Sigmoid colon (tissue), 4 donors: ENCODE results near the gene TAF1L.

Experiments used
- CTCF ChIP-seq, 4 experiments: fragments of 450-650 bp in 3 of 4; fragments of 200-600 bp in 1 of 4; IDR thresholded peaks; one replicate each; pipeline ENCODE4 v1.5.1; 2016 to 2019; ENCODE audit warnings: antibody characterized with exemption in 4 of 4, mild to moderate bottlenecking in 3 of 4, moderate library complexity in 2 of 4
- POLR2A ChIP-seq, 2 donors: fragments of 450-650 bp; IDR thresholded peaks; one replicate each; pipeline ENCODE4 v1.6.1; 2016; ENCODE audit warnings: antibody characterized with exemption in 2 of 2, mild to moderate bottlenecking in 2 of 2, moderate library complexity in 2 of 2
- POLR2AphosphoS5 ChIP-seq, 4 donors: sonication (generic); formaldehyde crosslinking; IDR thresholded peaks; one replicate each; pipeline ENCODE4 v1.6.1; 2017; ENCODE audit warnings: antibody characterized with exemption in 4 of 4

DNA sequence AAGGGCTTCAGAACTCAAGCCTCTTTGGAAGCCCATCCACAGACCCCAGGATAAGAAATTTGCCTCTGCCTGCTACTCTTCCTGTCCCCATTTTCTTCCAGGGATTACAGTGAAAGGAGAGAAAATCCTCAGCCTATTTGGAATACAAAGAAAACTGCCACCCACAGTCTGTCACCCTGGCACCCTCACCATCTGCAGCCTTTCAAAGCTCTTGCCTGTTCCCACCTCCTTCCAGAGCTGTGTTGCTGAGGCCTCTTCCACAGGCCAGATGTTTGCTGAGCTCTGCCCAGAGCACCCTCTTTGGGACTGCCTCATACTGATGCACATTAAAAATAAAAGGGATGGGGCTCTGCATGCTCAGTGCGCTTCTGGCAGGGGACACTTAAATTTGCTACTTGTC, 35.9 kb upstream of the TAF1L start:
- TF ChIP-seq CTCF (IDR thresholded peaks at IDR 0.05) (no peak), POLR2AphosphoS5 (IDR thresholded peaks at IDR 0.05) (no peak), POLR2A (IDR thresholded peaks at IDR 0.05) (no peak)
